Stimulated activated naive CD8-positive, alpha-beta T cell treated with anti-CD3 and anti-CD28 coated beads, Interleukin-15, amount 100 ng/mL, for 72 hours (primary cell): ENCODE data around the gene TSHZ3.

ENCODE experiments used
- ATAC-seq: fragments of 150-1000 bp; cut with Tn5 transposase; 2 replicates; pipeline ENCODE4 v1.10.0; 2021; ENCODE audit warnings: mild to moderate bottlenecking, moderate library complexity
- DNase-seq, 2 donors: peaks; one replicate each; pipeline ENCODE4 v3.0.0; 2021 to 2022
- H3K27ac Mint-ChIP-seq, 2 donors: one replicate each; pipeline ENCODE4 v1.8.0; 2022; ENCODE audit warnings: mild to moderate bottlenecking in 2 of 2, mixed read lengths in 2 of 2, moderate library complexity in 2 of 2
- H3K27me3 Mint-ChIP-seq: one replicate; pipeline ENCODE4 v1.8.0; 2022; ENCODE audit warnings: mixed read lengths
- H3K4me1 Mint-ChIP-seq: one replicate; pipeline ENCODE4 v1.8.0; 2022; ENCODE audit warnings: mild to moderate bottlenecking, mixed read lengths
- H3K4me3 Mint-ChIP-seq, 2 donors: one replicate each; pipeline ENCODE4 v1.8.0; 2022; ENCODE audit warnings: mild to moderate bottlenecking in 2 of 2, mixed read lengths in 2 of 2, moderate library complexity in 1 of 2
- H3K9me3 Mint-ChIP-seq, 2 donors: one replicate each; pipeline ENCODE4 v1.8.0; 2022; ENCODE audit warnings: mixed read lengths in 2 of 2

The TSHZ3 gene

GRCh38 chr19:31348481-31349159, 616 bp downstream of the TSHZ3 start:
- peak; percentile 34 for ATAC-seq

GRCh38 chr19:31347828-31348392, 1.3 kb downstream of the TSHZ3 start:
- Mint-ChIP-seq H3K27ac (no peak overlapping the region), H3K27me3 (peaks cover 77% of the 10 kb centered on the region), H3K4me3 (peak overlapping the region; percentile 79 to 86), H3K9me3 (no peaks in the 10 kb centered on the region), H3K4me1 (peaks cover 30% of the 10 kb centered on the region)
- DNase-seq (no peak), ATAC-seq (no peak)

More at GRCh38 chr19:31348481-31349159, 616 bp downstream of the TSHZ3 start:
- no peak for DNase-seq
- Mint-ChIP-seq H3K4me1 (peaks cover 37% of the 10 kb centered on the region), H3K27ac (no peak overlapping the region), H3K27me3 (peaks cover 80% of the 10 kb centered on the region), H3K9me3 (no peaks in the 10 kb centered on the region), H3K4me3 (peak overlapping the region; percentile 79 to 86)

- no peak overlapping the region for H3K27ac Mint-ChIP-seq
- H3K27me3 Mint-ChIP-seq: peaks cover 75% of the 10 kb centered on the region
- no peak for DNase-seq
- peaks cover 24% of the 10 kb centered on the region for H3K4me1 Mint-ChIP-seq
- H3K4me3 Mint-ChIP-seq: no peak overlapping the region
- no peaks in the 10 kb centered on the region for H3K9me3 Mint-ChIP-seq
- ATAC-seq: no peak
Measured at GRCh38 chr19:31347354-31347753, 1.9 kb downstream of the TSHZ3 start.

- Mint-ChIP-seq H3K9me3 (no peaks in the 10 kb centered on the region), H3K27me3 (peaks cover 66% of the 10 kb centered on the region), H3K4me1 (peaks cover 16% of the 10 kb centered on the region), H3K4me3 (no peak overlapping the region), H3K27ac (no peak overlapping the region)
- DNase-seq (no peak), ATAC-seq (no peak)
Measured at GRCh38 chr19:31346184-31347059, 2.8 kb downstream of the TSHZ3 start.

GRCh38 chr19:31344403-31344802, 4.8 kb downstream of the TSHZ3 start:
- H3K27me3 Mint-ChIP-seq: peaks cover 63% of the 10 kb centered on the region
- no peaks in the 10 kb centered on the region for H3K9me3 Mint-ChIP-seq
- ATAC-seq: no peak
- H3K4me1 Mint-ChIP-seq: peaks cover 27% of the 10 kb centered on the region
- H3K4me3 Mint-ChIP-seq: no peak overlapping the region
- DNase-seq: no peak
- no peak overlapping the region for H3K27ac Mint-ChIP-seq

GRCh38 chr19:31342926-31343325, 6.3 kb downstream of the TSHZ3 start:
- no peak overlapping the region for H3K4me3 Mint-ChIP-seq
- H3K27ac Mint-ChIP-seq: no peak overlapping the region
- DNase-seq: no peak
- peaks cover 66% of the 10 kb centered on the region for H3K27me3 Mint-ChIP-seq
- ATAC-seq: no peak
- H3K4me1 Mint-ChIP-seq: peaks cover 28% of the 10 kb centered on the region
- H3K9me3 Mint-ChIP-seq: no peaks in the 10 kb centered on the region

GRCh38 chr19:31340042-31341025, 8.9 kb downstream of the TSHZ3 start:
- Mint-ChIP-seq H3K27me3 (peaks cover 62% of the 10 kb centered on the region), H3K4me1 (peaks cover 28% of the 10 kb centered on the region), H3K4me3 (peak overlapping the region; percentile 13 to 54), H3K9me3 (no peaks in the 10 kb centered on the region), H3K27ac (no peak overlapping the region)
- DNase-seq (no peak), ATAC-seq (peak; percentile 37)

- H3K9me3 Mint-ChIP-seq: no peaks in the 10 kb centered on the region
- H3K4me1 Mint-ChIP-seq: peaks cover 28% of the 10 kb centered on the region
- peaks cover 60% of the 10 kb centered on the region for H3K27me3 Mint-ChIP-seq
- H3K27ac Mint-ChIP-seq: no peak overlapping the region
- peak overlapping the region in 1 of 2 donors; percentile 24 for H3K4me3 Mint-ChIP-seq
- ATAC-seq (no peak), DNase-seq (no peak)
Measured at GRCh38 chr19:31339411-31339810, 9.8 kb downstream of the TSHZ3 start.

GRCh38 chr19:31338069-31338776, 11.0 kb downstream of the TSHZ3 start:
- no peaks in the 10 kb centered on the region for H3K9me3 Mint-ChIP-seq
- peaks cover 28% of the 10 kb centered on the region for H3K4me1 Mint-ChIP-seq
- H3K4me3 Mint-ChIP-seq: no peak overlapping the region
- peaks cover 56% of the 10 kb centered on the region for H3K27me3 Mint-ChIP-seq
- ATAC-seq (peak; percentile 77), DNase-seq (no peak)
- H3K27ac Mint-ChIP-seq: no peak overlapping the region

GRCh38 chr19:31337008-31337914, 12.0 kb downstream of the TSHZ3 start:
- no peak for ATAC-seq
- Mint-ChIP-seq H3K4me3 (no peak overlapping the region), H3K27me3 (peaks cover 49% of the 10 kb centered on the region)

GRCh38 chr19:31335716-31336115, 13.5 kb downstream of the TSHZ3 start:
- Mint-ChIP-seq H3K4me1 (peaks cover 24% of the 10 kb centered on the region), H3K27me3 (peaks cover 49% of the 10 kb centered on the region), H3K27ac (no peak overlapping the region), H3K4me3 (no peak overlapping the region), H3K9me3 (no peaks in the 10 kb centered on the region)
- ATAC-seq: no peak
- DNase-seq: no peak

More at GRCh38 chr19:31337008-31337914, 12.0 kb downstream of the TSHZ3 start:
- peaks cover 28% of the 10 kb centered on the region for H3K4me1 Mint-ChIP-seq
- DNase-seq: no peak
- no peaks in the 10 kb centered on the region for H3K9me3 Mint-ChIP-seq
- H3K27ac Mint-ChIP-seq: no peak overlapping the region

GRCh38 chr19:31334849-31335624, 14.2 kb downstream of the TSHZ3 start:
- H3K4me1 Mint-ChIP-seq: peaks cover 17% of the 10 kb centered on the region
- H3K4me3 Mint-ChIP-seq: no peak overlapping the region
- H3K27ac Mint-ChIP-seq: peak overlapping the region in 1 of 2 donors; percentile 34
- no peaks in the 10 kb centered on the region for H3K9me3 Mint-ChIP-seq
- ATAC-seq: no peak
- no peak for DNase-seq
- peaks cover 49% of the 10 kb centered on the region for H3K27me3 Mint-ChIP-seq
